CD14-positive monocyte (primary cell): ENCODE data around the gene RASAL2. TPM values are rescaled to one million over a fixed set of nuclear protein-coding genes. Genes with fewer than 3 reads are reported as not detected.

Experiments used
- DNase-seq, 3 donors: peaks; one replicate each; pipeline ENCODE4 v3.0.0-alpha.2; 2011 to 2022
- H2AFZ ChIP-seq: 2 replicates; pipeline ENCODE4 v1.6.0; 2012; ENCODE audit warnings: mild to moderate bottlenecking, low read depth, low read length, inconsistent platforms; ENCODE audit not compliant: insufficient read depth, poor library complexity, severe bottlenecking
- H3K27ac ChIP-seq, 2 donors: 1 replicate in 1 of 2; 2 replicates in 1 of 2; pipeline ENCODE4 v1.5.1; 2012 to 2013; ENCODE audit warnings: low read length in 2 of 2, control low read depth in 1 of 2, inconsistent platforms in 1 of 2, low read depth in 1 of 2, mild to moderate bottlenecking in 1 of 2
- H3K27me3 ChIP-seq, 2 donors: one replicate each; pipeline versions ENCODE4 v1.6.0 to v1.6.1; 2011 to 2013; ENCODE audit warnings: low read length in 2 of 2; ENCODE audit not compliant: control insufficient read depth in 2 of 2, insufficient read depth in 2 of 2
- H3K36me3 ChIP-seq, 2 donors: replicated peaks in 1 of 2; 1 replicate in 1 of 2; 2 replicates in 1 of 2; pipeline versions ENCODE4 v1.5.1 to v1.6.1; 2012 to 2013; ENCODE audit warnings: low read length in 2 of 2, control low read depth in 1 of 2, inconsistent platforms in 1 of 2, mild to moderate bottlenecking in 1 of 2; ENCODE audit not compliant: insufficient read depth in 2 of 2, control insufficient read depth in 1 of 2
- H3K4me1 ChIP-seq, 2 donors: 1 replicate in 1 of 2; 2 replicates in 1 of 2; pipeline versions ENCODE4 v1.5.1 to v1.6.1; 2012 to 2013; ENCODE audit warnings: low read length in 2 of 2, control low read depth in 1 of 2, inconsistent platforms in 1 of 2, mild to moderate bottlenecking in 1 of 2, moderate library complexity in 1 of 2; ENCODE audit not compliant: insufficient read depth in 2 of 2, control insufficient read depth in 1 of 2
- H3K4me2 ChIP-seq: replicated peaks from 2 replicates; pipeline ENCODE3; 2012; ENCODE audit warnings: low read length, moderate library complexity, mild to moderate bottlenecking; ENCODE audit not compliant: poor library complexity, severe bottlenecking; ENCODE audit errors: extremely low read depth
- H3K4me3 ChIP-seq, 3 experiments: fragments of 200-600 bp in 1 of 3; sonication (generic) in 1 of 3; replicated peaks in 1 of 3; 1 replicate in 2 of 3; 2 replicates in 1 of 3; pipeline ENCODE4 v1.5.1; 2011 to 2013; ENCODE audit warnings: low read length in 3 of 3, mild to moderate bottlenecking in 3 of 3, control low read depth in 2 of 3, low read depth in 2 of 3, inconsistent platforms in 1 of 3, moderate library complexity in 1 of 3
- H3K79me2 ChIP-seq: 2 replicates; pipeline ENCODE4 v1.6.0; 2012; ENCODE audit warnings: mild to moderate bottlenecking, control low read depth, inconsistent platforms, low read length, moderate library complexity; ENCODE audit not compliant: insufficient read depth
- H3K9ac ChIP-seq: 2 replicates; pipeline ENCODE4 v1.6.0; 2017; ENCODE audit warnings: low read length, mild to moderate bottlenecking; ENCODE audit not compliant: insufficient read depth, poor library complexity, severe bottlenecking
- H3K9me3 ChIP-seq, 2 donors: replicated peaks in 1 of 2; 1 replicate in 1 of 2; 2 replicates in 1 of 2; pipeline versions ENCODE4 v1.5.1 to v1.6.1; 2012 to 2013; ENCODE audit warnings: low read length in 2 of 2, control low read depth in 1 of 2; ENCODE audit not compliant: control insufficient read depth in 1 of 2, insufficient read depth in 1 of 2
- H4K20me1 ChIP-seq: 2 replicates; pipeline ENCODE4 v1.6.0; 2012; ENCODE audit warnings: mild to moderate bottlenecking, low read length, control low read depth, moderate library complexity; ENCODE audit not compliant: insufficient read depth
- H3K27ac Mint-ChIP-seq, 7 donors: one replicate each; pipeline ENCODE4 v1.8.0; 2020; ENCODE audit warnings: mild to moderate bottlenecking in 7 of 7, mixed read lengths in 7 of 7, moderate library complexity in 6 of 7, inconsistent platforms in 2 of 7
- H3K27me3 Mint-ChIP-seq, 3 donors: one replicate each; pipeline ENCODE4 v1.8.0; 2021 to 2022; ENCODE audit warnings: low read depth in 3 of 3, mild to moderate bottlenecking in 3 of 3, mixed read lengths in 3 of 3, moderate library complexity in 3 of 3, inconsistent platforms in 1 of 3
- H3K36me3 Mint-ChIP-seq, 2 donors: one replicate each; pipeline ENCODE4 v1.8.0; 2020; ENCODE audit warnings: mixed read lengths in 2 of 2, inconsistent platforms in 1 of 2, mild to moderate bottlenecking in 1 of 2
- H3K4me1 Mint-ChIP-seq: one replicate; pipeline ENCODE4 v1.8.0; 2020; ENCODE audit warnings: mild to moderate bottlenecking, mixed read lengths
- H3K4me3 Mint-ChIP-seq, 2 donors: one replicate each; pipeline ENCODE4 v1.8.0; 2020; ENCODE audit warnings: mild to moderate bottlenecking in 2 of 2, mixed read lengths in 2 of 2, moderate library complexity in 1 of 2
- H3K9me3 Mint-ChIP-seq, 7 donors: one replicate each; pipeline ENCODE4 v1.8.0; 2020 to 2022; ENCODE audit warnings: mixed read lengths in 7 of 7, mild to moderate bottlenecking in 6 of 7, moderate library complexity in 6 of 7, inconsistent platforms in 2 of 7
- CTCF ChIP-seq: fragments of 200-600 bp; IDR thresholded peaks from one replicate; pipeline ENCODE4 v1.8.0; 2022; ENCODE audit warnings: antibody characterized with exemption, mild to moderate bottlenecking
- WGBS: methylation state at CpG from one replicate; pipeline ENCODE4 v1.1.5; 2013; ENCODE audit warnings: missing lambda C conversion rate; ENCODE audit not compliant: insufficient coverage; 5-methylcytosine and 5-hydroxymethylcytosine counted together
- intact Hi-C, 2 donors: fragments of 100-400 bp; cut with micrococcal nuclease; formaldehyde crosslinking; loops; one replicate each; pipeline versions ENCODE4 v1.15.0 to v1.15.1; 2023
- polyA plus RNA-seq, 3 donors: library from polyadenylated mRNA; depleted of rRNA in 1 of 3; unstranded in 2 of 3; stranded (reverse) in 1 of 3; fragments of 300-500 nt in 2 of 3; fragments of >200 nt in 1 of 3; fragmentation: Illumina TruSeq in 2 of 3; gene quantifications; 1 replicate in 2 of 3; 2 replicates in 1 of 3; pipeline ENCODE4 v1.2.3, GENCODE V29; 2012 to 2021

RASAL2 gene
- polyA plus RNA-seq, 3 donors, result 0.15 to 1.00 (median 0.63) TPM

- no peaks in the 10 kb centered on the region for H4K20me1 ChIP-seq
- H3K4me1 ChIP-seq, result peaks cover 64 to 67% of the 10 kb centered on the region in 2 donors
- peak overlapping the region in 1 of 2 donors; percentile 46 for H3K4me3 Mint-ChIP-seq
- H3K9me3 Mint-ChIP-seq, result peaks cover 0 to 2% (median 0%) of the 10 kb centered on the region in 7 donors
- 100% methylated on average over 1 of the region's 4 CpGs for WGBS
- peak overlapping the region; percentile 6 to 70 for H3K27ac ChIP-seq
- peaks cover 68% of the 10 kb centered on the region for H3K4me1 Mint-ChIP-seq
- no peak overlapping the region for H2AFZ ChIP-seq
- peak overlapping the region in 1 of 3 experiments; percentile 17 for H3K4me3 ChIP-seq
- H3K79me2 ChIP-seq, result no peaks in the 10 kb centered on the region
- intact Hi-C loops, result no loop called here
- peak; percentile 44 to 73 (median 72) for DNase-seq
- no peak for TF ChIP-seq CTCF
- H3K36me3 ChIP-seq, result no peaks in the 10 kb centered on the region
- H3K27me3 Mint-ChIP-seq, result no peaks in the 10 kb centered on the region
- H3K27ac Mint-ChIP-seq, result peak overlapping the region; percentile 74 to 94 (median 88)
- no peaks in the 10 kb centered on the region for H3K36me3 Mint-ChIP-seq
- no peaks in the 10 kb centered on the region for H3K9me3 ChIP-seq
- H3K27me3 ChIP-seq, result no peaks in the 10 kb centered on the region
- H3K4me2 ChIP-seq, result peak overlapping the region; percentile 33
- no peak overlapping the region for H3K9ac ChIP-seq
Observed at GRCh38 chr1:178277793-178278530, 184.1 kb downstream of the RASAL2 start.

- Histone ChIP-seq H3K36me3 (no peaks in the 10 kb centered on the region), H4K20me1 (no peaks in the 10 kb centered on the region), H3K4me1 (peaks cover 69 to 74% of the 10 kb centered on the region in 2 donors), H3K9ac (no peak overlapping the region), H3K27ac (peak overlapping the region in 1 of 2 donors; percentile 70), H3K27me3 (no peaks in the 10 kb centered on the region), H2AFZ (no peak overlapping the region), H3K4me2 (peak overlapping the region; percentile 33), H3K4me3 (peak overlapping the region in 1 of 3 experiments; percentile 17), H3K79me2 (no peaks in the 10 kb centered on the region), H3K9me3 (no peaks in the 10 kb centered on the region)
- no peaks in the 10 kb centered on the region for H3K27me3 Mint-ChIP-seq
- H3K27ac Mint-ChIP-seq, result peak overlapping the region; percentile 74 to 94 (median 88)
- no peak for TF ChIP-seq CTCF
- peaks cover 72% of the 10 kb centered on the region for H3K4me1 Mint-ChIP-seq
- DNase-seq, result peak in 1 of 3 donors; percentile 52
- no peaks in the 10 kb centered on the region for H3K36me3 Mint-ChIP-seq
- peaks cover 0 to 2% (median 0%) of the 10 kb centered on the region in 7 donors for H3K9me3 Mint-ChIP-seq
- intact Hi-C loops, result no loop called here
- WGBS, result no CpG with 5 or more reads among the region's 1 CpG
- H3K4me3 Mint-ChIP-seq, result peak overlapping the region in 1 of 2 donors; percentile 46
Observed at GRCh38 chr1:178278916-178279686, 185.2 kb downstream of the RASAL2 start.
